ENCODE measurements around the gene ESCO1. TPM values are rescaled to one million over a fixed set of nuclear protein-coding genes. Genes with fewer than 3 reads are reported as not detected.

ESCO1 gene
- total and polyA plus RNA-seq, 2 experiments from 2014 or later, result 50.4 to 56.8 TPM

DNA sequence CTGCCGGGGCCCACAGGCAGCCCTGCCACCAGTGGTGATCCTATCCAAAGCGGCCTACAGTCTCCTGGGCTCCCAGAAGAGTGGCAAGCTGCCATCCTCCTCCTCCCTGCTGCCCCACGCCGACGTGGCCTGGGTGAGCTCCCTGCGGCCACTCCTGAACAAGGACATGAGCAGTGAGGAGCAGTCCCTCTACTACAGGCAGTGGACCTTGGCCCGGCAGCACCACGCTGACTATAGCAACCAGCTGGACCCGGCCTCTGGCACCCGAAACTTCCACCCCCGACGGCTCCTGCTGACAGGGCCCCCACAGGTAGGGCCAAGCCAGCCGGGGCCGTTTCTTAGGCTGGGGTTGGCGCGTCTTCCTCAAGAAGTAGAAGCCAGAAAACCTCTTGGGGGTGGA lies 100.5 kb downstream of the ESCO1 start:
- no peak overlapping the region for H3K27ac Mint-ChIP-seq
- peaks cover 9% of the 10 kb centered on the region for H3K4me1 Mint-ChIP-seq
- no peak overlapping the region for H3K4me3 Mint-ChIP-seq
- peaks cover 5% of the 10 kb centered on the region for H3K27me3 Mint-ChIP-seq (ENCODE audit: insufficient read depth, low read depth, poor library complexity)
- Histone ChIP-seq H3K4me3 (no peak overlapping the region), H3K27me3 (ENCODE audit: insufficient read depth) (no peaks in the 10 kb centered on the region), H3K27ac (ENCODE audit: low read depth) (no peak overlapping the region), H3K4me1 (ENCODE audit: insufficient read depth) (no peaks in the 10 kb centered on the region), H3F3A (replicated peaks; ENCODE audit: low read depth) (no peaks in the 10 kb centered on the region), H3K4me2 (no peak overlapping the region), H3K36me3 (ENCODE audit: insufficient read depth) (no peaks in the 10 kb centered on the region), H3K9me2 (ENCODE audit: insufficient read depth) (no peaks in the 10 kb centered on the region), H3K79me2 (replicated peaks; ENCODE audit: insufficient read depth) (no peaks in the 10 kb centered on the region), H4K20me1 (replicated peaks; ENCODE audit: insufficient read depth) (no peaks in the 10 kb centered on the region), H2AFZ (no peak overlapping the region)
- DNase-seq (ENCODE audit: low spot score), result no peak
- no peaks in the 10 kb centered on the region for H3K9me3 Mint-ChIP-seq
- TF ChIP-seq EZH2phosphoT487 (IDR thresholded peaks at IDR 0.05; ENCODE audit: unreplicated experiment) (no peak), CREB1 (CRISPR knock-in tag; IDR thresholded peaks at IDR 0.05; ENCODE audit: low read depth) (no peak), EZH2 (IDR thresholded peaks at IDR 0.05; ENCODE audit: low read depth, unreplicated experiment) (no peak), POLR2AphosphoS5 (IDR thresholded peaks at IDR 0.05; ENCODE audit: low read depth) (no peak), ZNF114 (CRISPR knock-in tag; IDR thresholded peaks at IDR 0.05) (no peak), ZNF331 (CRISPR knock-in tag; IDR thresholded peaks at IDR 0.05; ENCODE audit: low read depth) (no peak), ZNF462 (CRISPR knock-in tag; IDR thresholded peaks at IDR 0.05) (no peak), STAT1 (IDR thresholded peaks at IDR 0.05; ENCODE audit: unreplicated experiment) (no peak), CTCF (conservative IDR thresholded peaks at IDR 0.05; ENCODE audit: low read depth in 2 of 2) (no peak), JUNB (IDR thresholded peaks at IDR 0.05; ENCODE audit: unreplicated experiment) (no peak), NANOG (IDR thresholded peaks at IDR 0.05; ENCODE audit: borderline replicate concordance) (no peak)
- TF ChIP-seq, protein P1, sequence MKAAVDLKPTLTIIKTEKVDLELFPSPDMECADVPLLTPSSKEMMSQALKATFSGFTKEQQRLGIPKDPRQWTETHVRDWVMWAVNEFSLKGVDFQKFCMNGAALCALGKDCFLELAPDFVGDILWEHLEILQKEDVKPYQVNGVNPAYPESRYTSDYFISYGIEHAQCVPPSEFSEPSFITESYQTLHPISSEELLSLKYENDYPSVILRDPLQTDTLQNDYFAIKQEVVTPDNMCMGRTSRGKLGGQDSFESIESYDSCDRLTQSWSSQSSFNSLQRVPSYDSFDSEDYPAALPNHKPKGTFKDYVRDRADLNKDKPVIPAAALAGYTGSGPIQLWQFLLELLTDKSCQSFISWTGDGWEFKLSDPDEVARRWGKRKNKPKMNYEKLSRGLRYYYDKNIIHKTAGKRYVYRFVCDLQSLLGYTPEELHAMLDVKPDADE (IDR thresholded peaks at IDR 0.05), result no peak
- TF ChIP-seq, protein P2, sequence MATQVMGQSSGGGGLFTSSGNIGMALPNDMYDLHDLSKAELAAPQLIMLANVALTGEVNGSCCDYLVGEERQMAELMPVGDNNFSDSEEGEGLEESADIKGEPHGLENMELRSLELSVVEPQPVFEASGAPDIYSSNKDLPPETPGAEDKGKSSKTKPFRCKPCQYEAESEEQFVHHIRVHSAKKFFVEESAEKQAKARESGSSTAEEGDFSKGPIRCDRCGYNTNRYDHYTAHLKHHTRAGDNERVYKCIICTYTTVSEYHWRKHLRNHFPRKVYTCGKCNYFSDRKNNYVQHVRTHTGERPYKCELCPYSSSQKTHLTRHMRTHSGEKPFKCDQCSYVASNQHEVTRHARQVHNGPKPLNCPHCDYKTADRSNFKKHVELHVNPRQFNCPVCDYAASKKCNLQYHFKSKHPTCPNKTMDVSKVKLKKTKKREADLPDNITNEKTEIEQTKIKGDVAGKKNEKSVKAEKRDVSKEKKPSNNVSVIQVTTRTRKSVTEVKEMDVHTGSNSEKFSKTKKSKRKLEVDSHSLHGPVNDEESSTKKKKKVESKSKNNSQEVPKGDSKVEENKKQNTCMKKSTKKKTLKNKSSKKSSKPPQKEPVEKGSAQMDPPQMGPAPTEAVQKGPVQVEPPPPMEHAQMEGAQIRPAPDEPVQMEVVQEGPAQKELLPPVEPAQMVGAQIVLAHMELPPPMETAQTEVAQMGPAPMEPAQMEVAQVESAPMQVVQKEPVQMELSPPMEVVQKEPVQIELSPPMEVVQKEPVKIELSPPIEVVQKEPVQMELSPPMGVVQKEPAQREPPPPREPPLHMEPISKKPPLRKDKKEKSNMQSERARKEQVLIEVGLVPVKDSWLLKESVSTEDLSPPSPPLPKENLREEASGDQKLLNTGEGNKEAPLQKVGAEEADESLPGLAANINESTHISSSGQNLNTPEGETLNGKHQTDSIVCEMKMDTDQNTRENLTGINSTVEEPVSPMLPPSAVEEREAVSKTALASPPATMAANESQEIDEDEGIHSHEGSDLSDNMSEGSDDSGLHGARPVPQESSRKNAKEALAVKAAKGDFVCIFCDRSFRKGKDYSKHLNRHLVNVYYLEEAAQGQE (IDR thresholded peaks at IDR 0.05; ENCODE audit: unreplicated experiment), result no peak
- H3K36me3 Mint-ChIP-seq (ENCODE audit: low read depth), result no peaks in the 10 kb centered on the region
- ATAC-seq, result no peak

Data from GM23338 (cell line).